IMR-90 (cell line): ENCODE results near the gene RRAGD.

Experiments
- BHLHE40 ChIP-seq: fragments of 150-350 bp; IDR thresholded peaks from 2 replicates; pipeline ENCODE4 v1.6.1; 2016; ENCODE audit warnings: mild to moderate bottlenecking, low read depth, low read length
- CEBPB ChIP-seq: IDR thresholded peaks from 2 replicates; pipeline ENCODE4 v1.6.1; 2012; ENCODE audit warnings: low read depth, low read length, improper control_type of control experiment
- CTCF ChIP-seq: conservative IDR thresholded peaks from 2 replicates; pipeline ENCODE4 v1.5.1; 2012; ENCODE audit warnings: mild to moderate bottlenecking, low read depth, low read length, improper control_type of control experiment
- ELK1 ChIP-seq: fragments of 150-350 bp; IDR thresholded peaks from 2 replicates; pipeline ENCODE4 v1.6.1; 2016; ENCODE audit warnings: low read depth, mild to moderate bottlenecking, low read length, moderate library complexity, borderline replicate concordance
- FOS ChIP-seq: fragments of 150-350 bp; IDR thresholded peaks from 2 replicates; pipeline ENCODE4 v1.6.1; 2016; ENCODE audit warnings: low read depth, low read length
- MAFK ChIP-seq: IDR thresholded peaks from 2 replicates; pipeline ENCODE4 v1.6.1; 2012; ENCODE audit warnings: low read depth, low read length, improper control_type of control experiment
- NFE2L2 ChIP-seq: fragments of 150-350 bp; IDR thresholded peaks from 2 replicates; pipeline ENCODE4 v1.6.1; 2016; ENCODE audit warnings: low read depth, mild to moderate bottlenecking, low read length
- POLR2A ChIP-seq: IDR thresholded peaks from 2 replicates; pipeline ENCODE4 v1.6.1; 2012; ENCODE audit warnings: mild to moderate bottlenecking, low read depth, low read length
- RAD21 ChIP-seq: IDR thresholded peaks from 2 replicates; pipeline ENCODE4 v1.6.1; 2012; ENCODE audit warnings: low read length, improper control_type of control experiment
- RFX5 ChIP-seq: IDR thresholded peaks from 2 replicates; pipeline ENCODE4 v1.8.0; 2012; ENCODE audit warnings: low read depth, mild to moderate bottlenecking, low read length, moderate library complexity
- USF2 ChIP-seq: fragments of 150-350 bp; IDR thresholded peaks from 2 replicates; pipeline ENCODE4 v1.6.1; 2017; ENCODE audit warnings: mild to moderate bottlenecking, antibody characterized with exemption, low read length, low read depth

GRCh38 chr6:89372506-89372901, 39.6 kb downstream of the RRAGD start:
- TF ChIP-seq POLR2A (no peak), CTCF (no peak), FOS (no peak), ELK1 (no peak), RAD21 (no peak), RFX5 (no peak), CEBPB (no peak), NFE2L2 (no peak), MAFK (no peak), BHLHE40 (no peak), USF2 (no peak)
